HCT116 (cell line): Measurements from ENCODE around the gene KLK7. TPM values are rescaled to one million over a fixed set of nuclear protein-coding genes. Genes with fewer than 3 reads are reported as not detected.

Experiments
- ATAC-seq: fragments of 200-7000 bp; cut with Tn5 transposase; 2 replicates; pipeline ENCODE4 v1.9.1; 2020; ENCODE audit warnings: mild to moderate bottlenecking, moderate library complexity
- BruUV-seq: library from RNA; stranded (reverse); fragments of 400-500 nt; replicated peaks from 2 replicates; lab custom pipeline; 2021; lab: Mats Ljungman, UMichigan
- CTCF ChIA-PET: fragments of 300-600 bp; sonication (Branson Sonifier 250); formaldehyde crosslinking; loops from one replicate; lab custom pipeline; 2021; ENCODE audit warnings: antibody characterized with exemption; lab: Charles Lee
- POLR2A ChIA-PET: fragments of 300-600, 350-600 bp; sonication (Branson Sonifier 250); formaldehyde crosslinking; loops from one replicate; lab custom pipeline; 2021; ENCODE audit warnings: antibody characterized with exemption; lab: Charles Lee
- RAD21 ChIA-PET, 2 experiments: fragments of 300-600 bp; sonication (Branson Sonifier 250); formaldehyde crosslinking; loops; one replicate each; lab custom pipeline; 2023; ENCODE audit warnings: low total read pairs in 2 of 2; ENCODE audit not compliant: uncharacterized antibody in 2 of 2, unreplicated experiment in 2 of 2, low non-redundant PET in 1 of 2; lab: Charles Lee
- DNase-seq: peaks from one replicate; pipeline ENCODE4 v3.0.0-alpha.2; 2010; ENCODE audit warnings: low read depth, low spot score
- H2AFZ ChIP-seq: fragments of 200-600 bp; shearing (Covaris generic), sonication (generic); 2 replicates; pipeline ENCODE4 v1.6.1; 2017; ENCODE audit warnings: low read depth, mixed run types, mixed read lengths, antibody characterized with exemption, low read length; ENCODE audit not compliant: poor library complexity, severe bottlenecking
- H3K27ac ChIP-seq: 2 replicates; pipeline ENCODE4 v1.5.1; 2012; ENCODE audit warnings: low read depth, low read length
- H3K27me3 ChIP-seq: fragments of 200-600 bp; sonication (generic); 2 replicates; pipeline ENCODE4 v1.6.1; 2016; ENCODE audit warnings: mixed run types, low read length, mixed read lengths; ENCODE audit not compliant: insufficient read depth
- H3K36me3 ChIP-seq, 2 experiments: fragments of 200-500 bp in 1 of 2; fragments of 200-600 bp in 1 of 2; sonication (Bioruptor generic) in 1 of 2; sonication (generic) in 1 of 2; 2 replicates each; pipeline versions ENCODE4 v1.5.1 to v1.6.1; 2014 to 2016; ENCODE audit warnings: low read length in 2 of 2, inconsistent platforms in 1 of 2, mixed read lengths in 1 of 2, mixed run types in 1 of 2; ENCODE audit not compliant: insufficient read depth in 2 of 2, control insufficient read depth in 1 of 2
- H3K4me1 ChIP-seq, 2 experiments: fragments of 200-600 bp in 1 of 2; sonication (generic) in 1 of 2; 2 replicates each; pipeline versions ENCODE4 v1.5.1 to v1.6.1; 2012 to 2017; ENCODE audit warnings: low read length in 2 of 2, inconsistent platforms in 1 of 2, mild to moderate bottlenecking in 1 of 2, mixed read lengths in 1 of 2, mixed run types in 1 of 2, moderate library complexity in 1 of 2; ENCODE audit not compliant: insufficient read depth in 2 of 2, control insufficient read depth in 1 of 2
- H3K4me2 ChIP-seq: fragments of 200-600 bp; sonication (generic); 2 replicates; pipeline ENCODE4 v1.6.1; 2017; ENCODE audit warnings: mixed run types, low read length, mixed read lengths
- H3K4me3 ChIP-seq, 2 experiments: fragments of 200-600 bp in 1 of 2; sonication (generic) in 1 of 2; replicated peaks in 1 of 2; 2 replicates each; pipeline ENCODE4 v1.5.1; 2011 to 2016; ENCODE audit warnings: low read length in 2 of 2, control low read depth in 1 of 2, low read depth in 1 of 2, mild to moderate bottlenecking in 1 of 2, mixed read lengths in 1 of 2, mixed run types in 1 of 2
- H3K79me2 ChIP-seq: fragments of 200-600 bp; sonication (generic); 2 replicates; pipeline ENCODE4 v1.6.1; 2017; ENCODE audit warnings: mild to moderate bottlenecking, mixed run types, low read length, moderate library complexity, mixed read lengths; ENCODE audit not compliant: insufficient read depth
- H3K9ac ChIP-seq: fragments of 200-600 bp; sonication (generic); 2 replicates; pipeline ENCODE4 v1.6.1; 2016; ENCODE audit warnings: low read length, mixed read lengths
- H3K9me2 ChIP-seq: fragments of 200-600 bp; sonication (generic), shearing (Covaris generic); 2 replicates; pipeline ENCODE4 v1.6.1; 2017; ENCODE audit warnings: mixed run types, mild to moderate bottlenecking, moderate library complexity; ENCODE audit not compliant: insufficient read depth
- H3K9me3 ChIP-seq, 2 experiments: fragments of 200-500 bp in 1 of 2; fragments of 200-600 bp in 1 of 2; sonication (Bioruptor generic) in 1 of 2; sonication (generic) in 1 of 2; 2 replicates each; pipeline ENCODE4 v1.6.1; 2014 to 2017; ENCODE audit warnings: low read length in 2 of 2, mixed read lengths in 2 of 2, inconsistent platforms in 1 of 2, low read depth in 1 of 2, mild to moderate bottlenecking in 1 of 2, mixed run types in 1 of 2, moderate library complexity in 1 of 2; ENCODE audit not compliant: control insufficient read depth in 1 of 2, insufficient read depth in 1 of 2
- H4K20me1 ChIP-seq: fragments of 200-600 bp; sonication (generic), shearing (Covaris generic); 2 replicates; pipeline ENCODE4 v1.6.1; 2017; ENCODE audit warnings: mixed run types, mild to moderate bottlenecking, moderate library complexity; ENCODE audit not compliant: insufficient read depth
- ATF3 ChIP-seq: IDR thresholded peaks from 2 replicates; pipeline ENCODE4 v1.6.1; 2012
- CBX3 ChIP-seq: IDR thresholded peaks from 2 replicates; pipeline ENCODE4 v1.6.1; 2012; ENCODE audit warnings: low read depth
- CEBPB ChIP-seq: IDR thresholded peaks from 2 replicates; pipeline ENCODE4 v1.6.1; 2012; ENCODE audit warnings: low read depth
- FOSL1 ChIP-seq: IDR thresholded peaks from 2 replicates; pipeline ENCODE4 v1.6.1; 2012; ENCODE audit warnings: low read depth
- JUND ChIP-seq: IDR thresholded peaks from 2 replicates; pipeline ENCODE4 v1.6.1; 2012
- RAD21 ChIP-seq: IDR thresholded peaks from 2 replicates; pipeline ENCODE4 v1.6.1; 2012; ENCODE audit warnings: low read depth, mild to moderate bottlenecking
- REST ChIP-seq: IDR thresholded peaks from 2 replicates; pipeline ENCODE4 v1.6.1; 2012; ENCODE audit warnings: low read depth
- ZBTB33 ChIP-seq: IDR thresholded peaks from 2 replicates; pipeline ENCODE4 v1.6.1; 2011; ENCODE audit warnings: mild to moderate bottlenecking, low read length, moderate library complexity; ENCODE audit not compliant: insufficient replicate concordance; ENCODE audit errors: extremely low read depth
- ZFX ChIP-seq: fragments of 450-650 bp; IDR thresholded peaks from 2 replicates; pipeline ENCODE4 v1.6.1; 2017
- intact Hi-C: fragments of 100-400 bp; cut with micrococcal nuclease; formaldehyde crosslinking; loops from 2 replicates; pipeline ENCODE4 v1.10.0; 2022
- total RNA-seq: library from RNA; stranded (reverse); gene quantifications from one replicate; pipeline ENCODE4 v1.2.1, GENCODE V29; 2021; ENCODE audit not compliant: unreplicated experiment
- TF ChIP-seq, protein P1 (sequence below), 3 experiments: fragments of 200-600 bp in 1 of 3; sonication (generic) in 1 of 3; IDR thresholded peaks in 2 of 3; conservative IDR thresholded peaks in 1 of 3; 2 replicates each; pipeline ENCODE4 v1.5.1; 2012 to 2017; ENCODE audit warnings: low read depth in 2 of 3, low read length in 2 of 3, antibody characterized with exemption in 1 of 3, borderline replicate concordance in 1 of 3, control low read depth in 1 of 3, mild to moderate bottlenecking in 1 of 3, mixed read lengths in 1 of 3, mixed run types in 1 of 3, moderate library complexity in 1 of 3; ENCODE audit not compliant: insufficient read depth in 1 of 3

The KLK7 gene
- total RNA-seq, 1 experiment from 2014 or later, result 30.5 TPM

GRCh38 chr19:50949861-50950260 is 33.9 kb downstream of the KLK7 start:
- BruUV-seq, result no TSS peak
- no peak overlapping the region for H3K27ac ChIP-seq
- H2AFZ ChIP-seq, result no peak overlapping the region
- no peaks in the 10 kb centered on the region for H3K79me2 ChIP-seq
- peaks cover 5 to 11% of the 10 kb centered on the region in 2 experiments; a peak in 2 of 4 replicates for H3K4me1 ChIP-seq
- CTCF ChIA-PET, result no interaction called here
- H3K36me3 ChIP-seq, result no peaks in the 10 kb centered on the region
- H4K20me1 ChIP-seq, result no peaks in the 10 kb centered on the region
- no peak for ATAC-seq
- no peak overlapping the region for H3K4me3 ChIP-seq
- no peak overlapping the region for H3K9ac ChIP-seq
- no peak overlapping the region for H3K4me2 ChIP-seq
- TF ChIP-seq, protein P1, sequence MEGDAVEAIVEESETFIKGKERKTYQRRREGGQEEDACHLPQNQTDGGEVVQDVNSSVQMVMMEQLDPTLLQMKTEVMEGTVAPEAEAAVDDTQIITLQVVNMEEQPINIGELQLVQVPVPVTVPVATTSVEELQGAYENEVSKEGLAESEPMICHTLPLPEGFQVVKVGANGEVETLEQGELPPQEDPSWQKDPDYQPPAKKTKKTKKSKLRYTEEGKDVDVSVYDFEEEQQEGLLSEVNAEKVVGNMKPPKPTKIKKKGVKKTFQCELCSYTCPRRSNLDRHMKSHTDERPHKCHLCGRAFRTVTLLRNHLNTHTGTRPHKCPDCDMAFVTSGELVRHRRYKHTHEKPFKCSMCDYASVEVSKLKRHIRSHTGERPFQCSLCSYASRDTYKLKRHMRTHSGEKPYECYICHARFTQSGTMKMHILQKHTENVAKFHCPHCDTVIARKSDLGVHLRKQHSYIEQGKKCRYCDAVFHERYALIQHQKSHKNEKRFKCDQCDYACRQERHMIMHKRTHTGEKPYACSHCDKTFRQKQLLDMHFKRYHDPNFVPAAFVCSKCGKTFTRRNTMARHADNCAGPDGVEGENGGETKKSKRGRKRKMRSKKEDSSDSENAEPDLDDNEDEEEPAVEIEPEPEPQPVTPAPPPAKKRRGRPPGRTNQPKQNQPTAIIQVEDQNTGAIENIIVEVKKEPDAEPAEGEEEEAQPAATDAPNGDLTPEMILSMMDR (IDR thresholded peaks at IDR 0.05 in 2 of 3, conservative IDR thresholded peaks at IDR 0.05 in 1 of 3; ENCODE audit: borderline replicate concordance in 1 of 3, insufficient read depth in 1 of 3, low read depth in 2 of 3, low read length in 2 of 3), result no peak
- TF ChIP-seq CEBPB (no peak), REST (no peak), ZBTB33 (no peak), JUND (no peak), ATF3 (no peak), CBX3 (no peak), RAD21 (no peak), ZFX (no peak), FOSL1 (no peak)
- TF ChIP-seq, all 23 proteins: peak for 0
- ChIA-PET RAD21 (no interaction called here), POLR2A (no interaction called here)
- H3K27me3 ChIP-seq, result no peaks in the 10 kb centered on the region
- no peaks in the 10 kb centered on the region for H3K9me3 ChIP-seq
- intact Hi-C loops, result no loop called here
- no peaks in the 10 kb centered on the region for H3K9me2 ChIP-seq
- no peak for DNase-seq
